Trophoblast cell (in vitro differentiated cells and primary cell): ENCODE results near the gene CYP20A1.
"Not testable (repeated sequence)": the region's sequence is repeated elsewhere in the genome, so short reads cannot be mapped to it uniquely, and the experiment has no call there.

Experiments used
- DNase-seq, 2 donors: peaks; one replicate each; pipeline ENCODE4 v3.0.0-alpha.2; 2016
- H2AFZ ChIP-seq: 2 replicates; pipeline ENCODE4 v1.6.1; 2013; ENCODE audit warnings: low read length, moderate library complexity, mild to moderate bottlenecking; ENCODE audit not compliant: insufficient read depth, poor library complexity
- H2AK5ac ChIP-seq: 2 replicates; pipeline ENCODE4 v1.6.1; 2013; ENCODE audit warnings: mild to moderate bottlenecking, low read length
- H2BK120ac ChIP-seq: 2 replicates; pipeline ENCODE4 v1.6.1; 2013; ENCODE audit warnings: low read length, mild to moderate bottlenecking, moderate library complexity; ENCODE audit not compliant: insufficient read depth, poor library complexity
- H2BK12ac ChIP-seq: 2 replicates; pipeline ENCODE4 v1.6.1; 2013; ENCODE audit warnings: mild to moderate bottlenecking, low read length, moderate library complexity
- H2BK5ac ChIP-seq: 2 replicates; pipeline ENCODE4 v1.6.1; 2013; ENCODE audit warnings: low read length, low read depth, moderate library complexity, mild to moderate bottlenecking; ENCODE audit not compliant: poor library complexity
- H3K14ac ChIP-seq: 2 replicates; pipeline ENCODE4 v1.6.1; 2013; ENCODE audit warnings: mild to moderate bottlenecking, low read length
- H3K18ac ChIP-seq: 2 replicates; pipeline ENCODE4 v1.6.1; 2013; ENCODE audit warnings: mild to moderate bottlenecking, low read length
- H3K23ac ChIP-seq: 2 replicates; pipeline ENCODE4 v1.6.1; 2013; ENCODE audit warnings: low read length
- H3K27ac ChIP-seq: 2 replicates; pipeline ENCODE4 v1.5.1; 2013; ENCODE audit warnings: low read depth, mild to moderate bottlenecking, inconsistent platforms, low read length, moderate library complexity
- H3K27me3 ChIP-seq: 2 replicates; pipeline ENCODE4 v1.6.1; 2013; ENCODE audit warnings: inconsistent platforms, mild to moderate bottlenecking, low read length, moderate library complexity; ENCODE audit not compliant: insufficient read depth
- H3K36me3 ChIP-seq, 2 experiments: 1 replicate in 1 of 2; 2 replicates in 1 of 2; pipeline ENCODE4 v1.6.1; 2013; ENCODE audit warnings: low read length in 2 of 2, mild to moderate bottlenecking in 2 of 2, moderate library complexity in 1 of 2; ENCODE audit not compliant: insufficient read depth in 2 of 2, control insufficient read depth in 1 of 2
- H3K4ac ChIP-seq: 2 replicates; pipeline ENCODE4 v1.6.1; 2013; ENCODE audit warnings: low read depth, mild to moderate bottlenecking, low read length, moderate library complexity
- H3K4me1 ChIP-seq, 2 experiments: 1 replicate in 1 of 2; 2 replicates in 1 of 2; pipeline ENCODE4 v1.6.1; 2013; ENCODE audit warnings: low read length in 2 of 2, mild to moderate bottlenecking in 2 of 2, moderate library complexity in 1 of 2; ENCODE audit not compliant: insufficient read depth in 2 of 2, control insufficient read depth in 1 of 2
- H3K4me2 ChIP-seq: 2 replicates; pipeline ENCODE4 v1.6.1; 2013; ENCODE audit warnings: inconsistent platforms, mild to moderate bottlenecking, low read length, moderate library complexity
- H3K4me3 ChIP-seq: 2 replicates; pipeline ENCODE4 v1.5.1; 2013; ENCODE audit warnings: mild to moderate bottlenecking, low read depth, low read length, inconsistent platforms
- H3K79me1 ChIP-seq: one replicate; pipeline ENCODE4 v1.6.1; 2013; ENCODE audit warnings: low read length
- H3K79me2 ChIP-seq: 2 replicates; pipeline ENCODE4 v1.6.1; 2013; ENCODE audit warnings: low read length, mild to moderate bottlenecking; ENCODE audit not compliant: control insufficient read depth, insufficient read depth, poor library complexity
- H3K9ac ChIP-seq: 2 replicates; pipeline ENCODE4 v1.6.1; 2013; ENCODE audit warnings: mild to moderate bottlenecking, low read length
- H3K9me3 ChIP-seq: 2 replicates; pipeline ENCODE4 v1.6.1; 2013; ENCODE audit warnings: low read depth, mild to moderate bottlenecking, control low read depth, inconsistent platforms, low read length; ENCODE audit not compliant: insufficient read depth
- H4K12ac ChIP-seq: 2 replicates; pipeline ENCODE4 v1.6.1; 2013; ENCODE audit warnings: low read depth, mild to moderate bottlenecking, low read length, moderate library complexity
- H4K8ac ChIP-seq: 2 replicates; pipeline ENCODE4 v1.6.1; 2013; ENCODE audit warnings: low read depth, mild to moderate bottlenecking, low read length, moderate library complexity
- H4K91ac ChIP-seq: one replicate; pipeline ENCODE4 v1.6.1; 2013; ENCODE audit warnings: low read depth, mild to moderate bottlenecking, low read length, moderate library complexity
- WGBS: extraction: QIAGEN DNeasy Blood & Tissue Kit; methylation state at CpG from one replicate; pipeline ENCODE4 v1.1.7; 2013; ENCODE audit warnings: missing lambda C conversion rate; ENCODE audit not compliant: insufficient read length, insufficient coverage; ENCODE audit errors: extremely low coverage; 5-methylcytosine and 5-hydroxymethylcytosine counted together

Gene CYP20A1

DNA sequence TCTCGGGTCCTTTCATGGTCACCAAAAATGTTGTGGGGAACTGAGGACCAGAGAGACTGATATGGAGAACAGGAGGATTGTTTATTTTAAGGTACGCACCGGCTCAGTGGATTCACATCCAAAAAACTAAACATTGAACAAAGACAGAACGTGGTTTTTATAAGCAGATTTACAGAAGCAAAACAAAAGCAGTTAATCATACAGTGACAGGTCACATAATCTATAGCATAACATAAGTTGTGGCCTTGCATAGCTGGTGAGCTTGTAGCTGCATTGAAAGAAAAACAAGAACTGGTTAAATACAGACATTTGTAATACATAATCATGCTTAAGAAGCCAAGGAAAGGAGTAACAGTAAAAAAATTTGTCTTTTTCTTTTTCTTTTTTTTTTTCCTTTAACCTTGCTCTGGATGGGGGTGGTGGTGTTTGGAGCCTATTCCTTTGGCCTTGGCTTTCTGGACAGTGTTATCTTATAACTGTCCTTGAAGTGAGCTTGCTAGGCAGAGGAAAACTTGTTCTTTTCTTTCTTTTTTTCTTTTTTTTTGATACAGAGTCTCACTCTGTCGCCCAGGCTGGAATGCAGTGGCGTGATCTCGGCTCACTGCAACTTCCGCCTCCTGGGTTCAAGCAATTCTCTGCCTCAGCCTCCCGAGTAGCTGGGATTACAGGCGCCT is 14.7 kb downstream of the CYP20A1 start:
- not testable (repeated sequence) for H3K4me1 ChIP-seq, H3K9me3 ChIP-seq, H2BK5ac ChIP-seq, H2AFZ ChIP-seq, H4K12ac ChIP-seq, H3K18ac ChIP-seq, H2BK120ac ChIP-seq, H3K4me2 ChIP-seq, H2AK5ac ChIP-seq, H3K23ac ChIP-seq, H4K8ac ChIP-seq, H3K4ac ChIP-seq, H2BK12ac ChIP-seq, H3K79me1 ChIP-seq, H4K91ac ChIP-seq, DNase-seq, H3K27me3 ChIP-seq, H3K79me2 ChIP-seq, H3K14ac ChIP-seq, H3K27ac ChIP-seq, H3K9ac ChIP-seq, H3K4me3 ChIP-seq
- H3K36me3 ChIP-seq: peaks cover 17 to 19% of the 10 kb centered on the region in 2 experiments
- WGBS: no CpG with 5 or more reads among the region's 10 CpGs

DNA sequence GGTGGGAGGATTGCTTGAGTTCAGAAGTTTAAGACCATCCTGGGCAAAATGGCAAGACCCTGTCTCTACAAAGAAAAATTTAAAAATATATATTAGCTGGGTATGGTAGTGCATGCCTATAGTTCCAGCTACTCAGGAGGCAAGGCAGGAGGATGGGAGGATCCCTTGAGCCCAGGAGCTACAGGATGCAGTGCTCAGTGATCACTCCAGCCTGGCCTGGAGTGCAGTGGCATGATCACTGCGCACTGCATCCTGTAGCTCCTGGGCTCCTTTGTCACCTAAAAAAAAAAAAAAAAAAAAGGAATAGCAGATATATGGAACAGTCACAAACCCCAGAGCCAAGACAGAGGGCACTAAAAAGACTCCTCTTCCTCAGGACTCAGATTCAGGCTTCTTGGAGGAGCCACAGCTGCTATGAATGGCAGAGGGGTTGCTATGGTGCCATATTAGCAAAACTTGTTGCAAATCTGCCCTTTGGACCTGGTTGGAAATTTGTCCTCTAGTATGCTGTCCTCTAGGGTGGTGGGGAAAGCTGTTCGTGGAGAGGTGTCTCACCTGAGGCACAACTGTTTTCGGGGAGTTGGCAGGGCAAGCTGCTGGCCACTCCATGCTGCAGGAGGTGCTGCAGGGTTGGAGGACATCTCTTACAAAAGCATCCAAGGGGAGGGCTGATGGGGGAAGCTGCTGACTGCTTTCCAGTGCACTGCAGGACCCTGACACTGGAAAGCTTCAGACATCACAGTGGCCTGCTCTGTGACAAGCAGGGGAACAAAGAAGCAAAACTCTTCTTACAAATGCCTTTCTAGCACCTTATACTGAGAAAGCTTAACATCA is 22.7 kb downstream of the CYP20A1 start:
- Histone ChIP-seq H2AFZ (no peak overlapping the region), H2AK5ac (no peak overlapping the region), H3K36me3 (peaks cover 9 to 13% of the 10 kb centered on the region in 2 experiments)

DNA sequence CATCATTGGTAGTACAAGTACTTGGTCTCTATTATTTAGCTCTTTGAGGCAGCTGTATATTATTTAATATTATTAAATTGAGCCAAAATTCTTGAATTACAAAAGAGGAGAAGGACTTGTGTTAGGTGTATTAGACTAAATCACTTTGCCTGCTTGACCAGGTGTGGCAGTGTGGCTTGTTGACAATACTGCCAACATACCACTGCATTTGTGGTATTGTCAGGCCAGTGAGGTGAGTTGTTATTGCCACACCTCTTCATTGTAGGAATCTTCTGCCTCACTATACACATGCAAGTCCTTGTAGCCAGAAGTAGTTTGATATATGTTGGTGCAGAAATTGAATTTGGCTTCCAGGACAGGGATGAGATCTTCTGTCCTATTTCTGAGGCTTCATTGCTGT is 40.5 kb downstream of the CYP20A1 start:
- H2BK12ac ChIP-seq: no peak overlapping the region

More for the DNA sequence above, 22.7 kb downstream of the CYP20A1 start:
- Histone ChIP-seq H3K9me3 (peaks cover 2% of the 10 kb centered on the region), H3K4ac (no peak overlapping the region), H4K12ac (no peak overlapping the region), H3K23ac (no peak overlapping the region), H2BK5ac (no peak overlapping the region), H2BK120ac (no peak overlapping the region), H3K4me3 (no peak overlapping the region), H3K9ac (no peak overlapping the region), H3K4me2 (no peak overlapping the region), H3K4me1 (peaks cover 0 to 2% of the 10 kb centered on the region in 2 experiments), H4K8ac (no peak overlapping the region), H3K18ac (no peak overlapping the region), H3K79me1 (no peaks in the 10 kb centered on the region), H3K27me3 (no peaks in the 10 kb centered on the region), H3K27ac (no peak overlapping the region), H4K91ac (no peak overlapping the region), H3K14ac (no peak overlapping the region), H3K79me2 (no peaks in the 10 kb centered on the region), H2BK12ac (no peak overlapping the region)
- no CpG with 5 or more reads among the region's 3 CpGs for WGBS
- DNase-seq: no peak

DNA sequence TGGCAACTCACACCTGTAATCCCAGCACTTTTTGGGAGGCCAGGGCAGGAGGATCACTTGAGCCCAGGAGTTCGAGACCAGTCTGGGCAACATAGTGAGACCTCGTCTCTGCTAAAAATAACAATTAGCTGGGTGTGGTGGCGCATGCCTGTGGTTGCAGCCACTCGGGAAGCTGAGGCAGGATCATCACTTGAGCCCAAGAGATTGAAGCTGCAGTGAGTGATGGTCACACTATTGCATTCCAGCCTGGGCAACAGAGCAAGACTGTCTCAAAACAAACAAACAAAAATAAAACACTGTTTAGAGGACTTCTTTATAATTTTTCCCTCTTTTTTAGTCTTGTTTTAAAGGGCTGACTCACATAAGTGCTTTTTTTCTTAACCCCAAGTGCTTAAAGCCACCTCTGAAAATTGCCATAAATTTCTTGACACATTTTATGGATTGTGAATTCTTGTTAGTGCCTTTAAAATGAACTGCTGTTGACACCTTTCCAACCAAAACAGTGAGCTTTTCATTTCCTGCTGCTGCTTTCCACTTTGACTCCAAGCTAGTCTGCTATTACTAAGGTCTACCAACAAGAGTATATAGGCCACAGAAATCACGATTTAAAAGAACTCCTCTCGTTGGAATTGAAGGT is 41.7 kb downstream of the CYP20A1 start:
- Histone ChIP-seq H3K9me3 (no peaks in the 10 kb centered on the region), H3K14ac (no peak overlapping the region)

More for the DNA sequence above, 40.5 kb downstream of the CYP20A1 start:
- no peak overlapping the region for H3K14ac ChIP-seq
- no peaks in the 10 kb centered on the region for H3K27me3 ChIP-seq
- H3K79me2 ChIP-seq: no peaks in the 10 kb centered on the region
- H3K36me3 ChIP-seq: peaks cover 15 to 22% of the 10 kb centered on the region in 2 experiments
- H2BK5ac ChIP-seq: no peak overlapping the region
- no peak overlapping the region for H3K4me3 ChIP-seq
- H4K12ac ChIP-seq: no peak overlapping the region
- no peak overlapping the region for H2BK120ac ChIP-seq
- no peak overlapping the region for H4K8ac ChIP-seq
- H3K4ac ChIP-seq: no peak overlapping the region
- H3K9ac ChIP-seq: no peak overlapping the region
- H3K79me1 ChIP-seq: no peaks in the 10 kb centered on the region
- H2AFZ ChIP-seq: no peak overlapping the region
- H3K18ac ChIP-seq: no peak overlapping the region
- H3K4me1 ChIP-seq: no peaks in the 10 kb centered on the region
- no peaks in the 10 kb centered on the region for H3K9me3 ChIP-seq
- no peak overlapping the region for H2AK5ac ChIP-seq
- no peak overlapping the region for H4K91ac ChIP-seq
- H3K23ac ChIP-seq: no peak overlapping the region
- H3K4me2 ChIP-seq: no peak overlapping the region
- DNase-seq: no peak
- H3K27ac ChIP-seq: no peak overlapping the region

More for the DNA sequence above, 41.7 kb downstream of the CYP20A1 start:
- Histone ChIP-seq H4K12ac (no peak overlapping the region), H2BK120ac (no peak overlapping the region), H4K91ac (no peak overlapping the region), H3K23ac (no peak overlapping the region), H3K4ac (no peak overlapping the region), H3K4me1 (no peaks in the 10 kb centered on the region), H3K4me3 (no peak overlapping the region), H3K18ac (no peak overlapping the region), H2AFZ (no peak overlapping the region), H3K27ac (no peak overlapping the region), H3K36me3 (peaks cover 15 to 22% of the 10 kb centered on the region in 2 experiments), H3K79me2 (no peaks in the 10 kb centered on the region), H4K8ac (no peak overlapping the region), H2BK12ac (no peak overlapping the region), H3K4me2 (no peak overlapping the region), H2AK5ac (no peak overlapping the region), H3K9ac (no peak overlapping the region), H3K27me3 (no peaks in the 10 kb centered on the region), H3K79me1 (no peaks in the 10 kb centered on the region), H2BK5ac (no peak overlapping the region)
- DNase-seq: no peak
- no CpG with 5 or more reads among the region's 6 CpGs for WGBS
